Activated CD4-positive, alpha-beta T cell treated with anti-CD3 and anti-CD28 coated beads, Interleukin-2, amount 50 U/mL, for 1 hour (primary cell): ENCODE results near the gene C1QTNF12.

Experiments
- DNase-seq: peaks from one replicate; pipeline ENCODE4 v3.0.0-alpha.2; 2020

The C1QTNF12 gene

DNA sequence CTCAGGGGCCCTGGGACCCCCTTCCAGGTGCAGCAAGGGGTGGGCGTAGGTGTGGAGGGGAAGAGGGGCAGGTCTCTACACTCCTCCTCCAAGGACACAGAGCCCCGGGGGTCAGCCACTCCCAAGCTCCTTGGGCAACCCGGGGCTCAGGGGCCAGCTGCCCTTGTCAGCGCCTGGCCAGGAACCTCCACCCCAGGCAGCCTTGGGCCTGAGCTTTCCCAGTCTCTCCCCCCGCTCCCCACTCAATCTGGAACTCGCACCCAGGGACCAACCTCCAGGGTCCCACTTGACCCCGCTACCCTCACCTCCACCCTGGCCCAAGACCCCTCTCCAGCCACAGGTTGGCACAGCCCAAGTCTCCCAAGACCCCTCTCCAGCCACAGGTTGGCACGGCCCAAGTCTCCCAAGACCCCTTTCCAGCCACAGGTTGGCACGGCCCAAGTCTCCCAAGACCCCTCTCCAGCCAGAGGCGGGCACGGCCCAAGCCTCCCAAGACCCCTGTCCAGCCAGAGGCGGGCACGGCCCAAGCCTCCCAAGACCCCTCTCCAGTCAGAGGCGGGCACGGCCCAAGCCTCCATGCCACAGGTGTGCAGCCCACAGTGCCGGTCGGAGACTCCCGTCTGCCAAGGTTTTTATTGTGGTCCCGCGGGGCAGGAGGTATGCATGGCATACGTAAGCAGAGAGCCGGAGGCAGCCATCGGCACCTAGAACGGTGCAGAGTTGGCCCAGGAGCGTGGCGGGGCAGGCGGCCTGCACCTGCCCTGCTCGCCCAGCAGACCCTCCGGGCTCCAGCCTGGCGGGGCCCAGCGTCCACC lies 35.6 kb downstream of the C1QTNF12 start:
- DNase-seq = no peak

DNA sequence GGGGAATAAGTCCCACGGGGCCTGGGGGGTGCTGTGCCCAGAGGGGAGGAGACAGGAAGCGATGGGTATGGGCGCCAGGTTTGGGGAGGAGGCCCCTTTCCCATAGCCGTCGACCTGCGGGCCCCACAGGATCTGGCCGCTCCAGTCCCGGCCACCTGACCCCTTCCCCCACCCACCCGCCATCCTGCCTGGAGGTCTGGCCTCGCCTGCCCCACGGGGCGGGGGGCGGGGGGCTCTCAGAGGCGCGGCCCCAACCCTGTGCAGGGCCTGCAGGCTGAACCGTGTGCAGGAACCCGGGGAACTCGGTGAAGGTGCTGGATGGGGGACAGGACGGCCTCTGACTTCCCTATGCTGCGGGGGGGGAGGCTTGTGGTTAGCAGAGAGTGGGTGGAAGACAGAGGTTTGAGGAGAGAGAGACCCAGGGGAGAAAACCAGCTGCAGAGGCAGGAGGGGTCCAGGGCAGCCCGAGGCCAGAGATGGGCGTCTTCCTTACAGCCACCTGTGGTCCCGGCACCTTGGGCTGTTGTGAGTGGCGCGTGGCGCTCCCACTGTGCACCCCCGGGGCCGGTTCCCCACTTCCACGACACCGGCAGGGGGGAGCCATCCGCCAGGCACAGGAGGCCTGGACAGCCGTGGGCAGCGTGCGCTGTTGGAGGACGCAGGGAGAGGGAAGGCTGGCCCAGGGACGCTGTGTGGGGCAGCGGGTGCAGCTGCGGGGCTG lies 37.6 kb downstream of the C1QTNF12 start:
- no peak for DNase-seq

DNA sequence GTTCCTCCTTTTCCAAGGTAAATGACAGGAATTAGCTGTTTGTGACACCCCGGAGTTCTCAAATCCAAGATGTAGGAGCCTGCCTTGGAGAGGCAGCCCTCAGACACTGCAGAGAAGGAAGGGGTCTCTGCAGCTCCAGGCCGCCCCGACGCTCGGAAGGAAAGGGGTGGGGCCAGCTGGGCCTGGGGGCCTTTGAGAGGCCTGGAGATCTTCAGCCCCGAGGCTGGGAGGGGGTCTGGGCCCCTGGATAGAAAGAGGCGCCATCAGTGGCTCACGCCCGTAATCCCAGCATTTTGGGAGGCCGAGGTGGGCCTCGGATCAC lies 39.0 kb downstream of the C1QTNF12 start:
- no peak for DNase-seq

DNA sequence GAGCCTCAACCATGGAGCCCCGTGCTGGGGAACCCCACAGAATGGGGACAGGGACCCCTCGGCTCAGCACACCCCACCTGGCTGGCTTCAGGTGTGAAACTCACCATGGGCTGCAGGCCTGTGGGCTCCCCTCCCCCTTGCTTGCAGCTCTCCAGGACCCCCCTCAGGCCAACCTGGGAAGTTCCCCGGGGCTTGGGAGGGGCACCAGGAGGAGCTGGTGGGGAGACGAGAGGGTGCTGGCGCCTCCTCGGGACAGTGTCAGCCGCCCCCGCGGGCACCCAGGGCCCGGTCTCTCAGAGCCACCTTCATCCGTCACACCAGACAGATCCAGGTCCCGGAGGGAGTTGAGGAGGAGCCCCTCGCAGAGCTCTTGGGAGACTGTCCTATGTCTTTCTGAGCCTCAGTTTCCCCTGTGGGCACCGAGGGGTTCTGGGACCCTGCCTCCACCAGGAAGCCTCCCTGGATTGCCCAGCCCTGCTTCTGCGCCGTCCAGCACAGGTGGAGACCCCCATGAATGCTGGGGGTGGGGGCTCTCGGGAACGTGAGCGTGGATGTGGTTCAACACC lies 39.5 kb downstream of the C1QTNF12 start:
- DNase-seq = no peak

DNA sequence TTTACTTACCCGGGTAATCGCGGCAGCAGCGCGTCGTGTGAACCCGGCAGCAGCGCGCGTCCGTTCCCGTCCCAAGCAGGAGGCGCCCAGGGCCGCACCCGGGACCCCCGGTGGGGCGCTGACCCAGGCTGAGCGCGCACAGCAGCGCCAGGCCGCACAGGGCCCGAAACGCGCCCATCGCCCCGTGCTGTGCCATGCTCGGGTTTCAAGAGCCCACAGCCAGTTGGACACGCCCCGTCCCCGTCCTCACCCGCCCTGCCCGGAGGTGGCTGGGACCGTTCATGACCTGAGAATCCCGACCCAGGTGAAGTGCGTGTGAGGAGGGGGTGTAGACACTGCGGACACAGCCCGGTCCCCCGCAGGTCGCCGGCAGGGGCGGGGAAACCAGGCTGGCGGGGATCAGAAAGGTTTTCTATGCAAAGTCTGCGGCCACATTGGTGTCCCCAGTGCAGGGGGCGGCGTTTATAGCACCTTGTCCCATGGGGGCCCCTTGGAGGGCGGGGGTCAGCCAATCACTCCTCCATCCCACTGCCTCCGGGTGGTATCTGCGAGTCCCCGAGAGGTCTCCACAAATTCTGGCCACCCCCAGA lies 40.1 kb downstream of the C1QTNF12 start, which contains the start of gene TNFRSF18:
TSS of gene TNFRSF18 (minus strand) at position 217 of the 590 bp plus-strand sequence. CDS start at position 196, 21 bp downstream.
- peak; percentile 42 for DNase-seq

DNA sequence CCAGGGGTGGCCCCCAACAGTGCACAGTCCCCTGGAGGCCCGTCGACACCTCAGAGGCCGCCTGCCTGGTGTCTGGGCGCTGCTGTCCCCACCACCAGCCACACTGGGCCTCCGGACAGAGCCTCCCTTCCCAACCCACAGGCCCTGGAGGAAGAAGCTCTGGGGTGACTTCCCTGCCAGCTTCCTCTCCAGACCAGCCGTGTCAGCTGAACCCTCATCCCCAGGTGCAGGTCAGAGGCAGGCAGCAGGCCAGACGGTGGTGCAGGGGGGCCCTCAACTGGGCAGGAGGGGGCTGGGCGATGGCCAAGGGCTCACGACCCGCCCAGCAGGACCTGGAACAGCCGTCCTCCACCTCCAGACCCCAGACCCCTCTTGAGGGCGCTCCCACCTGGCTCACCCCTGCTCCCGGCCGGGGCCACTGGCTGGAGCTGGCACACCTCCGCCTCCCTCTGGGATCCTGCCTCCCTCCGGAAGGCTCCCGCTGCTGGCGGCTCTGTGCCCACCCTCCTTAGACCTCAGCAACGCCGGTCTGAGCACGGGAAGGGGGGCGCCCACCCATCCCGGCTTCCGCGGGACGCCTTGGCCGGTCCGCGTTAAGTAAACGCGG lies 40.6 kb downstream of the C1QTNF12 start:
- DNase-seq = no peak

DNA sequence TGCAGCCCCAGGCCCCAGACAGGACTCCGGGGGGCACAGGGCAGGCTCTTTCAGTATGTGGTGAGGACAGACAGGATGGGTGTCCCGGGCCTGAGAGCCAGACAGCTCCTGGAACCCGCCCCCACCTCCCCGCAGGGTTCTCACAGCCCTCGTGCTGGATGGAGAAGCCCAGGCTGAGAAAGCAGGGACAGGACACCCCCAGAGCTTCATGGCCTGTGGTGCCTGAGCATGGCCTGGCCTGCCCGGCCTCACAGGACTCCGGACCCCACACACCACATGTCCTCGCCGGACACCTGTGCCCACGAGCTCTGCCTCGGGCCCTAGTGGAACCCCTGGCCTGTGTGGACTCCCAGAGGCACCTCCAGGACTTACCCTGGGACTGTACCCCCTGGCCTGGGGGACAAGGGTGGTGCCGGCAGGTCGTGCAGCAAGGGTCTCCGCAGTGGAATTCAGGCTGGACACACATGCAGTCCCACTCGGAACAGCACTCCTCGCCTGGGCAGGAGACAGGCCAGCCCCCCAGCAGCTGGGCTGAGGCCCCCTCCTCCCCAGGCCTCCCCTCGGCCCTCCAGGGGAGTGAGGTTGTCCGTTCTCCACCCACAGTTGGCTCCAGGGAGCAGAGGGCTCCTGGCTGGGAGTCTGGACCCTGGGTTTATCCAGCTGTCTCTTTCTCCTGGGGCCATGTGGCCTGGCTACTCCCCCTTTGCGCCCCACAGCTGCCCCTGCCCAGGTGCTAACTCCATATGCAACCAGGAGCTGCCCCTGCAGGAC lies 41.3 kb downstream of the C1QTNF12 start:
- peak; percentile 2 for DNase-seq

DNA sequence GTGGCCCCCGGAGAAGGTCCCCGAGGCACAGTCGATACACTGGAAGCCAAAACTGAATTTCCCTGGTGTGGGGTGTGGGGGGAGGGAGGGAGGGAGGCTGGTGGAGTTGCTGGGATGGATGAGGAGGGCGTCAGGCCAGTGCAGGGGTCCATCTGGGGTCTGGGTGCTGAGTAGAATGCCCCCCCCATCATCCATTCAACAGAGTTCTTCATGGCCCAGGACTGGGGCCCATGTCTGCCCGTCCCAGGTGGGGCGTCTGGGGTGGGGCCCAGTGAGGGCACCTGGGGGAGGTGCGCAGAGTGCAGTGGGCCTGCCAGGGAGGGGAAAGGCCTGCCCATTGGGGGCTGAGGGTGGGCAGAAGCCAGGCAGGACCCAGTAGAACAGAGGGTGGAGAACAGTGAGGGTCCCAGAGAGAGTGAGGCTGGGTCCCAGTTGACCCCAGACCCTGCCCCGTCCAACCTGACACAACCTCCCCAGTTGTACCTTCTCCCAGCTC lies 42.0 kb downstream of the C1QTNF12 start:
- peak; percentile 0 for DNase-seq

DNA sequence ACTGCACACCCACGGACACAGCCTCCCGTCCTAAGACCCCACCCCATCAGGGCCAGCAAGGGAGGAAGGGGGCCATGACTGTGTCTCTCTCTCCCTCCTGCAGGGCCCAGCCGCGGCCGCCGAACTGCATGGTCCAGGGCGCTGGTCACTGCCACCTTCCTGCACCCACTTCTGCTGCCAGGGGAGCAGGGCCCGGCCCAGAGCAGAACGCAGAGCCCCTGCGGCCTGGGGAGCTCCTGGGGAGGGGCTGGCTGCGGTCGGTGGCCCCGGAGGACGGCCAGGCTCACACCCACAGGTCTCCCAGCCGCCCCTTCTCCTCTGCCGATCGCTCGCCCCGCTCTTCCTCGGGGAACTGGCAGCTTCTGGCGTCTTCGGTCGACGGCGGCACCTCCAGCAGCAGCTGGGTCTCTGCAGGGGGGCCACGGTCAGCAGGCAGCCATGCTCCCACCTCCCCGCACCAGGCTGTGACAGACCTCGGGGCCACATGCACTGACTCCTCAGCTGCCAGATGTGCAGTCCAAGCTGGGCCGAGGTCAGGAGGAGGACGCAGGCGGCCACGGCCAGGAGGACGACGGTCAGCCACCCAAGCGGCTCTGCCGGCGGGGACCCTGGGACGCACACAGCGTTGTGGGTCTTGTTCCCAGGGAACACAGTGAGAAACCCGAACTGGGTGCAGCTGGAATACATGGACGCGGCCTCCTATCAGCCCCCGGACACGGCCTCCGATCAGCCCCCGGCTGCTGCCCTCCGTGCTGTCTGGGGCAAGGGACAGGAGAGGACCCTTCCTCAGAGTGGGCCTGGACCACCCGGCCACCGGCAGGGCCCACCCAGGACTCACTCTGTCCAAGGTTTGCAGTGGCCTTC lies 42.7 kb downstream of the C1QTNF12 start:
- no peak for DNase-seq

DNA sequence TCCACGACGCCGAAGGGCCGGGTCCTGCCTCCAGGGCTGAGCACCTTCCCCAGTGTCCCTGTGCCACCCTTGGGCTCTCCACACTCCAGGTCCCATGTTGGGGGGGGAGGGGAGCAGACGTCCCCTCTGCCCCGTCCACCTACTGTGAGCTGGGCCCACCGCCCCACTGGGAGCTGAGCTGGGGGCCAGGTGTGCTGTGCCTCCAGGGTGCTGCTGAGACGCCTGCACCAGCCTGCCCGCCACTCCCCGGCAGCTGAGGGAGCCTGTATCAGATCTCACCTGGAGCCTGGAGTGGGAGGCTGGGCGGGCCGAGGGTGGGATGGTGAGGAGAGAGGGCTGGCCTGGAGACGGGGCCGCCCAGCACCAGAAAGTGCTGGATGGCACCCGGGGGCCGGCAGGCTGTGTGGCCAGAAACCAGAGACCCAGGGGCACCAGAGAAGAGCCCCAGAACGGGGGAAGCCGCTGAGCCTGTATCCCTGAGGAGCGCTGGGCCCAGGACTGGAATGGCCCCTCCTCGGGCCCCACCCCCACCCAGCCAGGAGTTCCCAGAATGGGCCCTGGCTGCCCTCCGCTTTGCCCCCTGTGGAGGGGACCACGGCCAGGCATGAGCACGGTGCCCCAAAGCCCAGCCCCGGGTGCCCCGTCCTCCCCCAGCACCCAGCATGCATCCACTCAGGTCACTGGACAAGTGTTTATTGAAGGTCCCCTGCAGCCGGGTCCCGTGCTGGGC lies 43.5 kb downstream of the C1QTNF12 start:
- DNase-seq = peak; percentile 6

DNA sequence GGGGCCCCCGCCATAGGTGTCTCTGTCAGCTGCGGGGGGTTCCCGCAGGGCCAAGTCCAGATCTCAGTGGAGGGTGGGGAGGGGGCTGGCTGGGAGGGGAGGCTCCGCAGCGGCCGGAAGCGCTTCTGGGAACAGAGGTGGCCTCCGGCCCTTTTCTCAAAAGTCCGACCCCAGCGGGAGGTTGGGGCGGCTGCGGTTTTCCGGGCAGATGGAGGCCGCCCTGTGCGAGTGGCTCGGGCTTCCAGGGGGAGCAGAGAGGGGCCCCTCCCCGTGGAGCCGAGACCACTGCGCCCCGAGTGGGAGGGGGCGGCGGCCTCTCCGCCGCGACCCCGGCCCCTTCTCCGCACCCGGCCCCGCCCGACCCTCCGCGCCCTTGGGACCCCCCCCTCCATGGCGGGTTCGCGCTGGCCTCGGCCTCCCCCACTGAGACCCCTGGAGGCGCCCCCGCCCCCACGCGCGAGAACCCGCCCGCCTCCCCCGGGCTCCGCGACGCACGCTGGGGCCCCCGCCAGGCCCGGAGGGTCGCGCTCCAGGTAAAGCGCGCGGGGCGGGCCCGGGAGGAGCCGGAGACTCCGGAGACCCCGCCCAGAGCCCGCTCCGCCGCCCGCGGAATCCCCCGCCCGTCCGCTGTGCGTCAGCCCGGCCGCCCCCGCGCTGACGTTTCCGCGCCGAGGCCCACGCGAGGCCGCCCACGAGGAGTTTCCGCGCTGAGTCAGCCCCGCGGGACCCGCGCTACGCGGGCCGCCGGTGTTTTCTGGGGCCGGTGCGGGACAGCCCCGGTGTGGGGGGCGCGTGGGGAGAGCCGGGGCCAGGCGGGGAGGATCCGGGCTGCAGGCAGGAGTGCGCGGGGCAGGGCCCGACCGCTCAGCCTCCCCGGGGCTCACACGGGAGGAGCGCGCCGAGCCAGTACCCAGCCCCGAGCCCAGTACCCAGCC lies 45.4 kb downstream of the C1QTNF12 start:
- peak; percentile 88 for DNase-seq

DNA sequence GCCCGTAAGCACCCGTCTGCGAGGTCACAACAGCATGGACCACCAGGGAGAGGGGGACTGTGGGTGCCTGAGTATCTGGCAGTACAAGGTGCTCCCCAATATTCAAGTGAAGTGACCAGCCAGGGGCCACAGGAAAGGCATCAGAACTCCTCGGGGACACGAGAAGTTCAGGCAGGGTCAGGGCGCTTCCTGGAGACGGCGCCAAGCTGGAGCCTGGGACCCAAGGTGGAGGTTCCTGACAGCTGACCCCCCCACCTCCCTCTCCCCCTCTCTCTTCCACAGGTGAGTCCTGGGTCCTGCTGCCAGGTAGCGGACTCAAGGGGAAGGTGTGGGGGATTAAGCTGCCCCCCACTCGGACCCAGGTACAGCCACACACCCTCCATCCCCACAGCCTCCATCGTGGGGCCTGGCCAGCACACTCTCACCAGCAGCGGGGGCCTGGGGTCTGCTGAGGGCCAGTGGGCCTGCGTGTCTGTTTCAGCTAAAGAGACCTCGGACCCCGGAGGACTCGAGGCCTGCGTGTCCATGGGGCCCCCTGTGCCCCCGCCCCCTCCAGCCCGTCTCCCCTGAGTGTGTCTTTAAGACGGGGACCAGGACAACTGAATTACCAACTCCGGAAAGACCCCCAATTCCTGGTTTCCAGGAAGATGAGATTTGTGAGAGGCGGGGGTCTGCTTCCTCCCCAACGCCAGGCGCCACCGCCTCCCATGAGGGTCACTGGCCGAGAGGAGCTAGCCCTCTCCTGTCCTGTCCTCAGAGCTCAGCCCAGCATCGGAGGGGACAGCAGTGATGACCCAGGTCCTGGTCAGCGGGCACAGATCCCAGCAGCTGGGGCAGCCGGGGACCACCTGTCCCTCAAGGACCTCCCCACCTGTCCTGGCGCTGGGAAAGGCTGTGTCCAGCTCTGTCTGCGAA lies 46.3 kb downstream of the C1QTNF12 start:
- DNase-seq = peak; percentile 1

DNA sequence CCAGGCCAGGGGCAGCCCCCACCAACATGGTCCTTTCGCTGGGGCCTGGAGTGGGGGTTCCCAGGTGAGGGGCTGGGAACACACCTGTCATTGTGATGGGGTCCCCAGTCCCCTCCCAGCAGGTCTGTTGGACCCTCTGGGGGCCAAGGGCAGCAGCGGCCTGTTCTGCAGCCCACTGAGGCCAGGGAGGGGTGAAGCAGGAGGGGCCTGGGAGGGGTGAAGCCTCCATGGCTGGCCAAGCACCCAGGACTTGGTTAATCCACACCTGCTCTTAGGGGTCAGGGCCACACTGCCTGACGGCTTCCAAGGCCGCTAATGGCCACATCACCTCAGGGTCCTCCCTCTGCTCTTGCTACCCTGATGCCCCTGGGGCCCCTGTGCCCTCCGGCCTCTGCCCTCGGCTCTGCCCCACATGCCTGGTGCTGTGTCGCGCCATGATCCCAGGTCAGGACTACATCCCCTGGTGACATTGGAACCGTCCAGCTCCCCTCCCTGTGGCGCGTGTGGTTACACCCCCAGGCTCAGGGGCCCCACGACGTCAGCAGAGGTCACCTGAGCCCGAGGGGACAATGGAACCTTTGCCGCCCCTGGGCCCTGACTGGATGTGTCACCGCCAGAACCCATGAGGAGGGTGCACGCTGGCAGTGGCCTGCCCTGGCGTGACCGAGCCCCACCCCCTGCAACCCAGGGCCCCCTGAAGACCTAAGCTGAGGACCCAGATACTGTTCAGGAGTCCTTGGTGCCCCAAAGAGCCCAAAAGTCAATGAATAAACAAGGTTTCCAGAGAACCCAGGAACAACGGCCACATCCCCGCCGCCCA lies 47.2 kb downstream of the C1QTNF12 start:
- DNase-seq = no peak

DNA sequence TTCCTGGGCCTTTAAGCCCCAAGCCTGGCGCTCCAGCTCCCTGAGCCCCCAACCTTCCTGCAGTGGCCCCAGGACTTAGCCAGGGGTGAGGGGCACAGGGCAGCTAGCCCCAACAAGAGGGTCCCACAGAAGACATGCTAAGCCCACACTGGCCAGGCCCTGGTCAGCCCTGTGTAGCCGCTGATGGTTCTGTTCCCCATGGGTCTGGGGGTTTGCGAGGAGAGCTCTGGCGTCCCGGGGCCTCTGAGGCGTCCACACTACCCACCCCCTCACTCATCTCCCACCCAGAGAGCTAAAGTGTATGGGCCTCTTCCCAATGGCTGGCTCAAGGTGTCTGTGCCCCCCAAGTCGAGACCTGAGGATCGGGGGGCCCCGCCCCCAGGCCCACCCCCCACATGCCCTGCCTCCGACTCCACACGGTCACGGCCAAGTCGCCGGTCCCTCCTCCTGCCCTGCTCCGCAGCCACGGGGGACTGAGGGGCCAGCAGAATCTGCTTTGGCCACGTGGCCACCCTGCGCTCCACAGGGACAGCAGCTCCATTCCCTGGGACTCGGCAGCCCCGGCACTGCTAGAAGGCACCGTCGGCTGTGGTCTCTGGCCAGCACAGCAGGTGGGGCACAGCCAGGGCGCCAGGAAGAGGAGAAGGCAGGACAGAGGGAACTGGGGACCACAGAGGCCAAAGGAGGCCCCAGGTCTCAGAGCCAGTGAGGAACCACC lies 47.9 kb downstream of the C1QTNF12 start:
- peak; percentile 0 for DNase-seq

DNA sequence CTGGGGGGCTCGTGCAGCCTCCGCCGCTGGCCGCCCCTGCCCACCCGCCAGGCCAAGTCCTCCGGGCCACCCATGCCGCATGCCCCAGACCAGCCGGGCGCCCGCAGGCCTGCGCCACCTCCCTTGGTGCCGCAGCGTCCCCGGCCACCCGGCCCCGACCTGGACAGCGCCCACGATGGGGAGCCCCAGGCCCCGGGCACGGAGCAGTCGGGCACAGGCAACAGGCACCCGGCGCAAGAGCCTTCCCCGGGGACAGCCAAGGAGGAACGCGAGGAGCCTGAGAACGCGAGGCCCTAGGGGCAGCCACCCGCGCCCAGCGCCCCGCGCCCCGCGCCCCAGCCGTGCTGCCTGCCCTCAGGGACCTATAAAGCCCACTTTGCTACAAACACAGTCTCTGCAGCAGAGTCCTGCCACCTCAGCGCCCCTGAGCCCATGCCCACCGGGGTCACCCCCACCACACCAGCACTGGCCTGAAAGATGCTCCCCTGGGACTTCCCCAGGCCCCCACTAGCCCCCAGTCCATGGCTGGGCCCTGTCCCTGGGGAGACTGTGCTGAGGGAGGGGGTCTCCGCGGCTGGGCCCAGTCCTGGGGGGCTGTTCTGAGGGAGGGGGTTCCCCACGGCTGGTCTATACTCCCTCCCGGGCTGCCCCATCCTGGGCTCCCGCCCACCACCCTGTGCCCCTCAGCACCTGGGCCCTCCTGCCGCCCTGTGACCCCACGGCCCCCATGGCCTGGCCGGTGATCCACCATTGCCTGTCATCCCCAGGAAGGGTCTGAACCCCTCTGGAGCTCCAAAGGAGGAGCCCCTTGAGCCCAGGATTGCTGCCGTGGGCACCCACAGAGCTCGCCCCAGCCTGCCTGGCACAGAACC lies 48.7 kb downstream of the C1QTNF12 start:
- DNase-seq = peak; percentile 1

DNA sequence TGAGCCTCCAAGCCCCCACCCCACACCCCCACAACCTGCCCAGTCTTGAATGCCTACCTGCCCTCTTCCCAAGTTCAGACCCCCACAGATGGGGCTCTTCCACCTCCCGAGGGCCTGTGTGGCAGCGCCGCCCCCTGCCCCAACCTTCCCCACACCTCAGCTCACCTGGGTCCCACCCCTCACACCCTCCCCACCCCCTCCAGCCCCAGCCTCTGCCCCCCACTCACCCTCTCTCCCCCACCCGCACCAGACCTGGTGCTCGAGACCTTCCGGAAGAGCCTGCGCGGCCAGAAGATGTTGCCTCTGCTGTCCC lies 49.4 kb downstream of the C1QTNF12 start:
- no peak for DNase-seq
